GM18502 (cell line): ENCODE results near the gene CLEC2L.
"Not testable (repeated sequence)": the region's sequence is repeated elsewhere in the genome, so short reads cannot be mapped to it uniquely, and the experiment has no call there.

Source experiments
- ATAC-seq: cut with Tn5 transposase; IDR thresholded peaks from one replicate; pipeline ENCODE4 v1.9.1; 2021; ENCODE audit warnings: mild to moderate bottlenecking; ENCODE audit not compliant: unreplicated experiment, poor library complexity

CLEC2L gene

GRCh38 chr7:139548302-139549028 lies 25.0 kb downstream of the CLEC2L start:
- no peak for ATAC-seq

GRCh38 chr7:139553991-139554700 lies 30.7 kb downstream of the CLEC2L start:
- not testable (repeated sequence) for ATAC-seq

- no peak for ATAC-seq
These were observed 34.5 kb downstream of the CLEC2L start for GRCh38 chr7:139557857-139558581.

- no peak for ATAC-seq
These were observed 36.0 kb downstream of the CLEC2L start for GRCh38 chr7:139559364-139560105.

GRCh38 chr7:139560199-139560598 lies 36.7 kb downstream of the CLEC2L start:
- ATAC-seq, result no peak

GRCh38 chr7:139560678-139561077 lies 37.2 kb downstream of the CLEC2L start:
- ATAC-seq, result no peak

- ATAC-seq, result no peak
These were observed 39.0 kb downstream of the CLEC2L start for GRCh38 chr7:139562491-139562890.

GRCh38 chr7:139562961-139563565 lies 39.6 kb downstream of the CLEC2L start:
- ATAC-seq, result no peak

- no peak for ATAC-seq
These were observed 40.4 kb downstream of the CLEC2L start for GRCh38 chr7:139563856-139564255.

GRCh38 chr7:139566075-139566474 lies 42.6 kb downstream of the CLEC2L start:
- ATAC-seq, result no peak

GRCh38 chr7:139566736-139567646 lies 43.5 kb downstream of the CLEC2L start:
- ATAC-seq, result no peak

- ATAC-seq, result no peak
These were observed 44.3 kb downstream of the CLEC2L start for GRCh38 chr7:139567647-139568345.

- ATAC-seq, result no peak
These were observed 44.8 kb downstream of the CLEC2L start for GRCh38 chr7:139568346-139568675.

- ATAC-seq, result no peak
These were observed 45.5 kb downstream of the CLEC2L start for GRCh38 chr7:139568813-139569490.

- ATAC-seq, result no peak
These were observed 46.6 kb downstream of the CLEC2L start for GRCh38 chr7:139570119-139570518.

- no peak for ATAC-seq
These were observed 47.1 kb downstream of the CLEC2L start for GRCh38 chr7:139570626-139571025.

- ATAC-seq, result no peak
These were observed 47.7 kb downstream of the CLEC2L start for GRCh38 chr7:139571190-139571589.

GRCh38 chr7:139571651-139572050 lies 48.2 kb downstream of the CLEC2L start:
- ATAC-seq, result no peak
